Bronchial epithelial cell (primary cell): ENCODE data around the gene UBR3. TPM values are rescaled to one million over a fixed set of nuclear protein-coding genes. Genes with fewer than 3 reads are reported as not detected.

ENCODE experiments used
- DNase-seq: peaks from one replicate; pipeline ENCODE4 v3.0.0-alpha.2; 2010; ENCODE audit warnings: low read depth
- FAIRE-seq: peaks from 2 replicates; lab custom pipeline; 2011; peaks lifted over from hg19 to GRCh38; lab: Jason Lieb, UNC
- H3K27me3 ChIP-seq: 2 replicates; pipeline ENCODE4 v1.5.1; 2011; ENCODE audit warnings: low read length; ENCODE audit not compliant: control insufficient read depth, insufficient read depth
- H3K36me3 ChIP-seq: 2 replicates; pipeline ENCODE4 v1.5.1; 2011; ENCODE audit warnings: low read length; ENCODE audit not compliant: control insufficient read depth, insufficient read depth
- H3K4me3 ChIP-seq: 2 replicates; pipeline ENCODE4 v1.5.1; 2011; ENCODE audit warnings: mild to moderate bottlenecking, low read depth, low read length, control low read depth
- total RNA-seq: library from RNA; depleted of rRNA; stranded (reverse); fragments of >200 nt; gene quantifications from 2 replicates; pipeline ENCODE4 v1.2.1, GENCODE V29; 2014
- TF ChIP-seq, protein P1 (sequence below): IDR thresholded peaks from 2 replicates; pipeline ENCODE4 v1.5.1; 2011; ENCODE audit warnings: mild to moderate bottlenecking, moderate library complexity, low read length, control low read depth, inconsistent platforms; ENCODE audit not compliant: insufficient read depth, severe bottlenecking

UBR3 gene
- total RNA-seq, 1 donor from 2014 or later, result 18.4 TPM

DNA sequence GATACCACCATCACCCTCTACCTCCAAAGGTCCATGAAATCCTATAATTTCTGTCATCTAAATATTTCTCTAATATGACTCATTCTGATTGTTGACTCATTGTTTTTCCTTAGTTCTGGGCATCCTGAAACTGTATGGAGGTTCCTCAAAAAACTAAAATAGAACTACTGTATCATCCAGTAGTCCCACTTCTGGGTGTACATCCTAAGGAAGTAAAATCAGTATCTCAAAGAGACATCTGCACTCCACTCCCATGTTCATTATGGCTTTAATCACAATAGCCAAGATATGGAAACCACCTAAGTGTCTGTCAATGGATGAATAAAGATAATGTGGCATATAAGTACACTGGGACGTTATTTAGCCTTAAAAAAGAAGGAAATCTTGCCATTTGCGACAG is 224.9 kb downstream of the UBR3 start:
- FAIRE-seq, result no peak
- Histone ChIP-seq H3K4me3 (no peak overlapping the region), H3K36me3 (no peaks in the 10 kb centered on the region), H3K27me3 (no peaks in the 10 kb centered on the region)
- DNase-seq, result peak; percentile 36
- TF ChIP-seq, protein P1, sequence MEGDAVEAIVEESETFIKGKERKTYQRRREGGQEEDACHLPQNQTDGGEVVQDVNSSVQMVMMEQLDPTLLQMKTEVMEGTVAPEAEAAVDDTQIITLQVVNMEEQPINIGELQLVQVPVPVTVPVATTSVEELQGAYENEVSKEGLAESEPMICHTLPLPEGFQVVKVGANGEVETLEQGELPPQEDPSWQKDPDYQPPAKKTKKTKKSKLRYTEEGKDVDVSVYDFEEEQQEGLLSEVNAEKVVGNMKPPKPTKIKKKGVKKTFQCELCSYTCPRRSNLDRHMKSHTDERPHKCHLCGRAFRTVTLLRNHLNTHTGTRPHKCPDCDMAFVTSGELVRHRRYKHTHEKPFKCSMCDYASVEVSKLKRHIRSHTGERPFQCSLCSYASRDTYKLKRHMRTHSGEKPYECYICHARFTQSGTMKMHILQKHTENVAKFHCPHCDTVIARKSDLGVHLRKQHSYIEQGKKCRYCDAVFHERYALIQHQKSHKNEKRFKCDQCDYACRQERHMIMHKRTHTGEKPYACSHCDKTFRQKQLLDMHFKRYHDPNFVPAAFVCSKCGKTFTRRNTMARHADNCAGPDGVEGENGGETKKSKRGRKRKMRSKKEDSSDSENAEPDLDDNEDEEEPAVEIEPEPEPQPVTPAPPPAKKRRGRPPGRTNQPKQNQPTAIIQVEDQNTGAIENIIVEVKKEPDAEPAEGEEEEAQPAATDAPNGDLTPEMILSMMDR, result no peak

DNA sequence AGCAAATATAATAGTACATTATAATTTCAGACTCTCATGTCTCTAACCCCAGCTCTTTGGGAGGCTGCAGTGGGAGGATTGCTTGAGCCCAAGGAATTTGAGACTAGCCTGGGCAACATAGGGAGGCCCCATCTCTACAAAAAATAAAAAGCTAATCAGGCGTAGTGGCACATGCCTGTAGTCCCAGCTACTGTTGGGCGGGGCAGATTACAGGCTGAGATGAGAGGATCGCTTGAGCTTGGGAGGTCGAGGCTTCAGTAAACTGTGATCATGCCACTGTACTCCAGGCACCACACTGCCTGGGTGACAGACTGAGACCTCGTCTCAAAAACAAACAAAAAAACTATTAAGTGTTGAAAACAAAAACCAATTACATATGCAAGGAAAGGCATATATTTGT is 227.7 kb downstream of the UBR3 start:
- TF ChIP-seq, protein P1, result no peak
- no peak overlapping the region for H3K4me3 ChIP-seq
- H3K36me3 ChIP-seq, result no peaks in the 10 kb centered on the region
- H3K27me3 ChIP-seq, result no peaks in the 10 kb centered on the region
- DNase-seq, result no peak
- no peak for FAIRE-seq

DNA sequence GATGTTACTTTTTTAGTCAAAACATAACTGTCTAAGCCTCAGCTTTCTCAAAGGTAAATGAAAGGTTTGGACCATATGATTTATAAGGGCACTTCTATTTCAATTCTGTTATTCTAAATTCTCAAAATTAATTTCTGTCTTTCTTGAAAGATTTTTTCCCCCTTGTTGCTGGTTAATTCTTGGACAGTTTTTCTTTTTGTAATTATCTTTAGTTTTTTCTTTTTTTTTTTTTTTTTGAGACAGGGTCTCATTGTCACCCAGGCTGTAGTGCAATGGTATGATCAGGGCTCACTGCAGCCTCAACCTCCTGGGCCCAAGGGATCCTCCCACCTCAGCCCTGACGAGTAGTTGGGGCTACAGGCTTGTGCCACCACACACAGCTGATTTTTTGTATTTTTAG is 229.6 kb downstream of the UBR3 start:
- TF ChIP-seq, protein P1, result no peak
- Histone ChIP-seq H3K36me3 (no peaks in the 10 kb centered on the region), H3K27me3 (no peaks in the 10 kb centered on the region), H3K4me3 (no peak overlapping the region)
- FAIRE-seq (no peak), DNase-seq (no peak)

DNA sequence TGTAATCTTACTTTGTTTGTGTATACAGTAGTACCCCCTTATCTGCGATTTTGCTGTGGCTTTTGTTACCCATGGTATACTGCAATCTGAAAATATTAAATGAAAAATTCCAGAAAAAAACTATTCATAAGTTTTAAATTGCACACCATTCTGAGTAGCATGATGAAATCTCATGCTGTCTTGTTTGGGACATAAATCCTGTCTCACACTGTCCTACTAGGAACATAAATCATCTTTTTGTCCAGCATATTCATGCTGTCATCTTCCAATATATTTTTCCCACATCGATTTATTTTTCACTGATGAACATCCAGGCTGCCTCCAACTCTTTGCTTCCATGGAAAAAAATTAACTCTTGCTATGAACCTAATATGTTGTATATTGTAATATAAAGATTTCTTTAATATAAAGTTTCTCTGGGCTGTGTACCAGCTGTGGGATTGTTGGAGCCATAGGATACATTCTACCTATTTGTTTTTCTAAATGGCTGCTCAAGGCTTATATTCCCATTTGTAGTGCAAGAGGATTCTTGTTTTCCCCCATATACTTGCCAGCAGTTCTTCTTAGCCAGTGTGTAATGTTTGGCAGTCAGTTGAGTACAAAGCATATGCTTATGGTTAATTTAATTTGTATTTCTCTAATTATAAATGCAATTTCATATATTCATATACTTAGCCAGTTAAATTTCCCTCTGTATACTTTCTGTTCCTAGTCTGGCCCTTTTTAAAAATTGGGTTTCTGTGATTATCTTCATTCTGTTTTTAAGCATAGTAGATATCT is 236.4 kb downstream of the UBR3 start:
- FAIRE-seq, result no peak
- Histone ChIP-seq H3K36me3 (no peaks in the 10 kb centered on the region), H3K27me3 (no peaks in the 10 kb centered on the region), H3K4me3 (no peak overlapping the region)
- DNase-seq, result no peak
- TF ChIP-seq, protein P1, result no peak

DNA sequence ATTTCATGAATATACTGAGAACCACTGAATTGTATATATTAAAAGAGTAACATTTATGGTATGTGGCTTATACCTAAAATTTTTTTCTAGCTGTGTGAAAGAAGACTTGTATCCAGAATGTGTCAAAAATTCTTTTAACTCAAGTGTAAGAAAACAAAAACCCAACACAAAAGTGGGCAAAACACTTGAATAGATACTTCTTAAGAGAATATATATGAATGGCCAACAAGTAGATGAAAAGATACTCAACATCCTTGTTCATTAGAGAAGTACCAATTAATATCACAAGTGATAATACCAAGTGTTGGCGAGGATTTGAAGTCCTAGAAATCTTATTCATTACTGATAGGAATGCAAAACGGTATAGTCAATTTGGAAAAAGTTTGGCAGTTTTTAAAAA is 243.5 kb downstream of the UBR3 start:
- Histone ChIP-seq H3K27me3 (no peaks in the 10 kb centered on the region), H3K4me3 (no peak overlapping the region), H3K36me3 (no peaks in the 10 kb centered on the region)
- TF ChIP-seq, protein P1, result no peak
- DNase-seq (no peak), FAIRE-seq (no peak)

DNA sequence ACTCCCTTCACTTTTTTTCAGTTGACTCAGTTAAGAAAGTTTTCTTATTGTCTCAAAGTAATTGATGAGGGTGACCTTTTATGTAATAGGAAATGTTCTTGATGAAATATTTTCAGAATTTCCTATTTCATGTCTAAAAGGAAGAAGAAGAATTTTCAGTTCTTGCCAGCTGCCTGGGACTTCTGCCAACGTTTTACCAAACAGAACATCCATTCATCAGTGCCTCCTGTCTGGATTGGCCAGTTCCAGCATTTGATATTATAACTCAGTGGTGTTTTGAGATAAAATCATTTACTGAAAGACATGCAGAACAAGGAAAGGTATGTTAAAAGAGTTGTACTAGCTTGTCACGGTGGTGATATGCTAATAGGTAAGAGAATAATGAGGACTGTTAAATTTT is 246.0 kb downstream of the UBR3 start:
- FAIRE-seq, result no peak
- no peaks in the 10 kb centered on the region for H3K36me3 ChIP-seq
- H3K4me3 ChIP-seq, result no peak overlapping the region
- H3K27me3 ChIP-seq, result no peaks in the 10 kb centered on the region
- TF ChIP-seq, protein P1, result no peak
- DNase-seq, result peak; percentile 52
